GM12875 (cell line): ENCODE data around the gene DBR1.

ENCODE experiments used
- H3K4me3 ChIP-seq: one replicate; pipeline ENCODE4 v1.5.1; 2011; ENCODE audit warnings: low read depth, low read length, control low read depth
- CTCF ChIP-seq: IDR thresholded peaks from 2 replicates; pipeline ENCODE4 v1.5.1; 2011; ENCODE audit warnings: low read depth, mild to moderate bottlenecking, control low read depth, inconsistent platforms, low read length, moderate library complexity, borderline replicate concordance; ENCODE audit not compliant: insufficient read depth

DBR1 gene

GRCh38 chr3:138135833-138136194 lies 38.9 kb downstream of the DBR1 start:
- TF ChIP-seq CTCF, result no peak
- no peak overlapping the region for H3K4me3 ChIP-seq

GRCh38 chr3:138135146-138135832 lies 39.4 kb downstream of the DBR1 start:
- TF ChIP-seq CTCF, result no peak

GRCh38 chr3:138132239-138132638 lies 42.5 kb downstream of the DBR1 start, which contains the start of gene A4GNT:
Gene A4GNT, minus strand, starts transcription at chr3:138132390. Its CDS starts 1,134 bp downstream, at chr3:138131256.
- no peak within 1 kb of the TSS for H3K4me3 ChIP-seq
- TF ChIP-seq CTCF, result no peak

More at GRCh38 chr3:138135146-138135832, 39.4 kb downstream of the DBR1 start:
- H3K4me3 ChIP-seq, result no peak overlapping the region

- H3K4me3 ChIP-seq, result no peak overlapping the region
- no peak for TF ChIP-seq CTCF
Measured at GRCh38 chr3:138127636-138128365, 46.9 kb downstream of the DBR1 start.

GRCh38 chr3:138125548-138126221 lies 49.0 kb downstream of the DBR1 start:
- no peak overlapping the region for H3K4me3 ChIP-seq
- no peak for TF ChIP-seq CTCF

- H3K4me3 ChIP-seq, result no peak overlapping the region
- no peak for TF ChIP-seq CTCF
Measured at GRCh38 chr3:138124706-138125355, 49.9 kb downstream of the DBR1 start.
